ENCODE measurements around the gene KCNS3.

GRCh38 chr2:17839959-17840358 lies 38.5 kb upstream of the KCNS3 start:
- no peak for TF ChIP-seq CTCF (IDR thresholded peaks at IDR 0.05)
- TF ChIP-seq EP300 (IDR thresholded peaks at IDR 0.05): no peak
- TF ChIP-seq POLR2A (IDR thresholded peaks at IDR 0.05): no peak
- TF ChIP-seq POLR2AphosphoS5 (IDR thresholded peaks at IDR 0.05): no peak
